Colon (tissue), 2 donors: ENCODE data around the gene TPRA1.
"Not testable (repeated sequence)": the region's sequence is repeated elsewhere in the genome, so short reads cannot be mapped to it uniquely, and the experiment has no call there.

Source experiments
- FAIRE-seq: peaks from 2 replicates; lab custom pipeline; 2012; peaks lifted over from hg19 to GRCh38; lab: Jason Lieb, UNC
- donor health status: control.
- donor health status: control.

TPRA1 gene

GRCh38 chr3:127616836-127617605 is 26.5 kb upstream of the TPRA1 start:
- no peak for FAIRE-seq

GRCh38 chr3:127615631-127616305 is 25.2 kb upstream of the TPRA1 start:
- no peak for FAIRE-seq

GRCh38 chr3:127614928-127615589 is 24.5 kb upstream of the TPRA1 start:
- FAIRE-seq: no peak

GRCh38 chr3:127613406-127613805 is 22.9 kb upstream of the TPRA1 start:
- FAIRE-seq: no peak

GRCh38 chr3:127612966-127613365 is 22.4 kb upstream of the TPRA1 start:
- no peak for FAIRE-seq

GRCh38 chr3:127611251-127611650 is 20.7 kb upstream of the TPRA1 start:
- no peak for FAIRE-seq

GRCh38 chr3:127610105-127610504 is 19.6 kb upstream of the TPRA1 start:
- FAIRE-seq: no peak

GRCh38 chr3:127608362-127608718 is 17.8 kb upstream of the TPRA1 start:
- no peak for FAIRE-seq

- FAIRE-seq: no peak
Measured at GRCh38 chr3:127607675-127608361, 17.3 kb upstream of the TPRA1 start.

GRCh38 chr3:127606981-127607595 is 16.6 kb upstream of the TPRA1 start:
- FAIRE-seq: no peak

- no peak for FAIRE-seq
Measured at GRCh38 chr3:127606086-127606805, 15.7 kb upstream of the TPRA1 start.

- not testable (repeated sequence) for FAIRE-seq
Measured at GRCh38 chr3:127605547-127605946, 15.0 kb upstream of the TPRA1 start.

- FAIRE-seq: no peak
Measured at GRCh38 chr3:127604546-127605165, 14.1 kb upstream of the TPRA1 start.

- FAIRE-seq: no peak
Measured at GRCh38 chr3:127604035-127604434, 13.5 kb upstream of the TPRA1 start.

- no peak for FAIRE-seq
Measured at GRCh38 chr3:127600749-127601456, 10.4 kb upstream of the TPRA1 start.

GRCh38 chr3:127598841-127599570 is 8.5 kb upstream of the TPRA1 start:
- no peak for FAIRE-seq

- no peak for FAIRE-seq
Measured at GRCh38 chr3:127597020-127597771, 6.7 kb upstream of the TPRA1 start.

- FAIRE-seq: no peak
Measured at GRCh38 chr3:127595303-127595702, 4.8 kb upstream of the TPRA1 start.

GRCh38 chr3:127593178-127593577 is 2.6 kb upstream of the TPRA1 start:
- FAIRE-seq: no peak
